PC-9 (cell line): ENCODE results near the gene ERC2.

Experiments used
- CTCF ChIP-seq: fragments of 200-600 bp; sonication (generic); conservative IDR thresholded peaks from 2 replicates; pipeline ENCODE4 v1.6.1; 2017; ENCODE audit warnings: mixed run types, antibody characterized with exemption, mild to moderate bottlenecking, moderate library complexity
- EZH2 ChIP-seq: fragments of 200-600 bp; sonication (generic); IDR thresholded peaks from 2 replicates; pipeline ENCODE4 v1.8.0; 2017; ENCODE audit warnings: antibody characterized with exemption, low read depth

GRCh38 chr3:56453011-56453410, 15.3 kb downstream of the ERC2 start:
- no peak for TF ChIP-seq CTCF
- no peak for TF ChIP-seq EZH2
